Suprapubic skin (tissue), 4 donors: ENCODE data around the gene RSPO1.

ENCODE experiments used
- CTCF ChIP-seq, 2 donors: fragments of 200-600 bp in 1 of 2; fragments of 450-650 bp in 1 of 2; sonication (generic) in 1 of 2; IDR thresholded peaks; one replicate each; pipeline ENCODE4 v1.5.1; 2016 to 2019; ENCODE audit warnings: antibody characterized with exemption in 2 of 2, mild to moderate bottlenecking in 1 of 2, moderate library complexity in 1 of 2
- EP300 ChIP-seq: sonication (generic); formaldehyde crosslinking; IDR thresholded peaks from one replicate; pipeline ENCODE4 v1.6.1; 2017; ENCODE audit warnings: antibody characterized with exemption
- POLR2A ChIP-seq, 2 donors: fragments of 450-650 bp; IDR thresholded peaks; one replicate each; pipeline ENCODE4 v1.6.1; 2017; ENCODE audit warnings: antibody characterized with exemption in 2 of 2, mild to moderate bottlenecking in 2 of 2, moderate library complexity in 2 of 2
- POLR2AphosphoS5 ChIP-seq, 3 donors: sonication (generic); formaldehyde crosslinking; IDR thresholded peaks; one replicate each; pipeline ENCODE4 v1.6.1; 2017; ENCODE audit warnings: antibody characterized with exemption in 3 of 3

GRCh38 chr1:37605061-37605650 is 29.5 kb downstream of the RSPO1 start:
- TF ChIP-seq CTCF (IDR thresholded peaks at IDR 0.05) (no peak), POLR2A (IDR thresholded peaks at IDR 0.05) (no peak), POLR2AphosphoS5 (IDR thresholded peaks at IDR 0.05) (no peak), EP300 (no peak)
